Activated T-cell treated with anti-CD3 and anti-CD28 coated beads for 4 hours (primary cell): ENCODE results near the gene MTTP.

Experiments used
- DNase-seq: peaks from one replicate; pipeline ENCODE4 v3.0.0-alpha.2; 2020

Gene MTTP

GRCh38 chr4:99670409-99671073, 95.9 kb downstream of the MTTP start:
- no peak for DNase-seq
